ENCODE data around the gene MRAP2. TPM values are rescaled to one million over a fixed set of nuclear protein-coding genes. Genes with fewer than 3 reads are reported as not detected.

The MRAP2 gene
- total RNA-seq, 1 donor from 2014 or later: not detected

DNA sequence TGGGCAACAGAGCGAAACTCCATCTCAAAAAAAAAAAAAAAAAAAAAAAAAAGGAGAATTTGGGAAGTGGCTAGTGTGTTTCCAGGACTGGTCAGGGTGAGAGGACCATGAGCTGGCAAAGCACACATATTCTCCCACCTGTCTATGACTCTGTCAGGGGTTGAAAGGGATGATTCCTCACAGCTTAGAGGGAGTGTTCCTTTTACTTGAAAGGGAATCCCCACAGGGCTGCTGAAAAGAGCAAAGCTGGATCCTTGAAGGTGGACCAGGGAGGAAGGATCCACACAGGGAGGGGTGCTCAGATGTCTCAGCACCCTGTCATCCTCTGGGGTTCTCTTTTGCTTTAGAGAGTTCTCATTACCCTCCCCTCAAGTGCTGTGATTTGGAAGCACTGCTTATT is 13.2 kb downstream of the MRAP2 start:
- H3K4me1 Mint-ChIP-seq: no peaks in the 10 kb centered on the region
- no peaks in the 10 kb centered on the region for H3K36me3 Mint-ChIP-seq (ENCODE audit: low read depth)
- no peak overlapping the region for H3K27ac Mint-ChIP-seq
- H3K4me3 Mint-ChIP-seq: no peak overlapping the region
- TF ChIP-seq, protein P1, sequence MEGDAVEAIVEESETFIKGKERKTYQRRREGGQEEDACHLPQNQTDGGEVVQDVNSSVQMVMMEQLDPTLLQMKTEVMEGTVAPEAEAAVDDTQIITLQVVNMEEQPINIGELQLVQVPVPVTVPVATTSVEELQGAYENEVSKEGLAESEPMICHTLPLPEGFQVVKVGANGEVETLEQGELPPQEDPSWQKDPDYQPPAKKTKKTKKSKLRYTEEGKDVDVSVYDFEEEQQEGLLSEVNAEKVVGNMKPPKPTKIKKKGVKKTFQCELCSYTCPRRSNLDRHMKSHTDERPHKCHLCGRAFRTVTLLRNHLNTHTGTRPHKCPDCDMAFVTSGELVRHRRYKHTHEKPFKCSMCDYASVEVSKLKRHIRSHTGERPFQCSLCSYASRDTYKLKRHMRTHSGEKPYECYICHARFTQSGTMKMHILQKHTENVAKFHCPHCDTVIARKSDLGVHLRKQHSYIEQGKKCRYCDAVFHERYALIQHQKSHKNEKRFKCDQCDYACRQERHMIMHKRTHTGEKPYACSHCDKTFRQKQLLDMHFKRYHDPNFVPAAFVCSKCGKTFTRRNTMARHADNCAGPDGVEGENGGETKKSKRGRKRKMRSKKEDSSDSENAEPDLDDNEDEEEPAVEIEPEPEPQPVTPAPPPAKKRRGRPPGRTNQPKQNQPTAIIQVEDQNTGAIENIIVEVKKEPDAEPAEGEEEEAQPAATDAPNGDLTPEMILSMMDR (IDR thresholded peaks at IDR 0.05): no peak
- intact Hi-C loops (cut with micrococcal nuclease): no loop called here
- no peak for DNase-seq
- ChIA-PET POLR2A (no interaction called here), CTCF (no interaction called here)
- H3K27me3 Mint-ChIP-seq: peaks cover 11% of the 10 kb centered on the region
- H3K9me3 Mint-ChIP-seq: no peaks in the 10 kb centered on the region
- ATAC-seq (ENCODE audit: low read depth): no peak

DNA sequence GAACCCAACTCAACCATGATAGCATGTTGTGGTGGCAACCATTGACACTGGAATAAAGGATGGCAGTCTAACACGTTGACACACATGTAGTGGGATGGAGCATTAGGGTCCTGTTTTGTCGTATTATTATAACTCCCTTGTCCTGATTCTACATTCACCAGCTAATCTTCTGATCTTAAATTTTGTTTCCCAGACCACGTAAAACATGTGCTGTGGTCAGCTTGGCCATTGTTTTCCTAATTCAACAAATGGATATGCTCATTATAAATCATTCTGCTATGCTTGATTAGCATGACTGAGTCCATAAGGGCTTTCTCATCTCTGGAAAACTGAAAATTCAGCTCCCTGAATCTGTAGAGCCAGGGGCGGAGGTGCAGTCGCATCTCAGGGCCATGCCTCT is 15.0 kb downstream of the MRAP2 start:
- ChIA-PET POLR2A (no interaction called here), CTCF (no interaction called here)
- TF ChIP-seq, protein P1 (IDR thresholded peaks at IDR 0.05): no peak
- Mint-ChIP-seq H3K27ac (no peak overlapping the region), H3K4me3 (no peak overlapping the region), H3K9me3 (no peaks in the 10 kb centered on the region), H3K27me3 (peaks cover 12% of the 10 kb centered on the region), H3K4me1 (no peaks in the 10 kb centered on the region), H3K36me3 (ENCODE audit: low read depth) (no peaks in the 10 kb centered on the region)
- ATAC-seq (ENCODE audit: low read depth) (no peak), DNase-seq (no peak)
- intact Hi-C loops (cut with micrococcal nuclease): no loop called here

DNA sequence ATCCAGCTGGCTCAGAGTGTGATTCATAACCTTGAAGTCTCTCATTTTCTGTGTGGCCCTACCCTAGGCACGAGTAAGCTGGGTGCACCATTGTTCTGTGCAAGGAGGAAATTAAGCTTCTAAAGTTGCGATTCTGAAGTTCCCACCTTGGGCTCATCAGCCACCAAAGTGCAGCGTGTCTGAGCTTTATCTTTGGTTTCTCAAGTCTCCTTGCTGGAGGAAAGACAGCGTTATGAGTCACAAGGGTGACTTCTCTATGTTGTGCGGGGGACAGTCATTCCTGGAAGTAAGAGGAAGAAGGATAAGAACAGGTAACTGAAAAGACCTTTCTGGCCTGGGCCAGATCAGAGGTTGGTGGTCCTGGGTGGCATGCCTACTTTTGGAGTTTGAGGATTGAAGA is 16.8 kb downstream of the MRAP2 start:
- no peak overlapping the region for H3K27ac Mint-ChIP-seq
- no peaks in the 10 kb centered on the region for H3K9me3 Mint-ChIP-seq
- H3K27me3 Mint-ChIP-seq: peaks cover 12% of the 10 kb centered on the region
- no peaks in the 10 kb centered on the region for H3K4me1 Mint-ChIP-seq
- ChIA-PET POLR2A (interaction anchor here (0.5 kb wide), 1 partner anchor 41 kb away, joined by 4 read pairs; no protein-coding TSS in a partner anchor), CTCF (no interaction called here)
- H3K4me3 Mint-ChIP-seq: no peak overlapping the region
- DNase-seq: no peak
- TF ChIP-seq, protein P1 (IDR thresholded peaks at IDR 0.05): no peak
- no peak for ATAC-seq (ENCODE audit: low read depth)
- intact Hi-C loops (cut with micrococcal nuclease): no loop called here
- H3K36me3 Mint-ChIP-seq (ENCODE audit: low read depth): no peaks in the 10 kb centered on the region

DNA sequence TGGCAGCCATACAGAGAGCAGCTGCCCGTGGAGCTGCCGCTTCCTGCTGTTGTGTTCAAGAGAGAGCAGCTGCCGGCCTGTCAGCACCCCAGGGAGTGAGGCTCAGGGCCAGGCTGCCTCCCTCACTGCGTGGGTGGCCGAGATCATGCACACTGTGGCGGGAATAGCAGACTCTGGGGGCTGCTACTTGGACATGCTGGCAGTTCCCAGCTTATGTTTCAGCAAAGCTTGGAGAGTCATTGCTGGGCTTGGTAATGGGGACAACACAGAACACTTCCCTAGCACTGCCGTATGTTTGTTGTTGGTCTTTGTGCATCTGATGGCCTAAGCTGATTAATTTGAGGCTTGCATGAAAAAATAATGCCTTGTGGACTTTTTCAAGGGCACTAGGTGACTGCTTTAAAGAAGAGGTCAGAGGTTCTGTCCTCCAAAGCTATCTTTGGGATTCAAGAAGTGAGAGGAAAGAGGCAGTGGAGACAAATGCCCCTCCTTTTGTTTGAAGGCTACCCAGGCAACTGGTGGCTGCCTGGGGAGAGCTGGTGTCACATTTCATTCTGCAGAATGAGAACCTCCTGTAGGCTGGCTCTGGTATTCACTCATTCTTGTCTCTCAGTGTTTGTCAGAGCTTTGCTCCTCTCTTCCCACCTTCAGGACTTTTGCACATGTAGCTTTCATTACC is 18.8 kb downstream of the MRAP2 start:
- ChIA-PET CTCF (no interaction called here), POLR2A (no interaction called here)
- H3K36me3 Mint-ChIP-seq (ENCODE audit: low read depth): no peaks in the 10 kb centered on the region
- no peak overlapping the region for H3K4me3 Mint-ChIP-seq
- no peak for ATAC-seq (ENCODE audit: low read depth)
- H3K27ac Mint-ChIP-seq: no peak overlapping the region
- intact Hi-C loops (cut with micrococcal nuclease): no loop called here
- no peaks in the 10 kb centered on the region for H3K9me3 Mint-ChIP-seq
- H3K27me3 Mint-ChIP-seq: peaks cover 6% of the 10 kb centered on the region
- H3K4me1 Mint-ChIP-seq: no peaks in the 10 kb centered on the region
- no peak for DNase-seq
- TF ChIP-seq, protein P1 (IDR thresholded peaks at IDR 0.05): no peak

DNA sequence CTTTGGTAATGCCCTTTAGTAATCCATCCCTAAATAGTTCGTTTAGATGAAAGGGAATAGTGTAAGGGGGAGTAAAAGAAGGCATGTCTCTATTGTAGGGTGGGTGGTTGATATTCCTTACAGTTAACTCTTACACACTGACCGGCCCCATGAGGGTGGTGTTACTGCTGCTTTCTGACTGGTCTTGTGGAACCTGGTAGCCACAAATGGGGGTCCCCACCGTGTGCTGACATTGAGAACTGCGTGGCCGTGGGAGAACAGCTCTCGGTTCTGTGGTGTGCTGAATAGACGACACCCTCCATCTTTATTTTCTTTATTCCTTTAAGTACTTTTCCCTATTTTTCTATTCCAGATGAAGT is 19.3 kb downstream of the MRAP2 start:
- no peaks in the 10 kb centered on the region for H3K36me3 Mint-ChIP-seq (ENCODE audit: low read depth)
- CTCF ChIA-PET: no interaction called here
- ATAC-seq (ENCODE audit: low read depth) (no peak), DNase-seq (no peak)
- H3K4me1 Mint-ChIP-seq: no peaks in the 10 kb centered on the region
- no peaks in the 10 kb centered on the region for H3K9me3 Mint-ChIP-seq
- no peak overlapping the region for H3K4me3 Mint-ChIP-seq
- TF ChIP-seq, protein P1 (IDR thresholded peaks at IDR 0.05): no peak
- POLR2A ChIA-PET: no interaction called here
- no peak overlapping the region for H3K27ac Mint-ChIP-seq
- intact Hi-C loops (cut with micrococcal nuclease): no loop called here
- H3K27me3 Mint-ChIP-seq: peaks cover 6% of the 10 kb centered on the region

All from activated B cell treated with CpG ODN at 0.5 μM for 24 hours (primary cell).